ENCODE results near the gene CCDC3.

The CCDC3 gene

GRCh38 chr10:12961416-12962205 is 39.9 kb downstream of the CCDC3 start:
- DNase-seq (ENCODE audit: low spot score): no peak

- no peak for DNase-seq (ENCODE audit: low spot score)
Measured at GRCh38 chr10:12960941-12961340, 40.6 kb downstream of the CCDC3 start.

- no peak for DNase-seq (ENCODE audit: low spot score)
Measured at GRCh38 chr10:12960334-12960898, 41.1 kb downstream of the CCDC3 start.

DNA sequence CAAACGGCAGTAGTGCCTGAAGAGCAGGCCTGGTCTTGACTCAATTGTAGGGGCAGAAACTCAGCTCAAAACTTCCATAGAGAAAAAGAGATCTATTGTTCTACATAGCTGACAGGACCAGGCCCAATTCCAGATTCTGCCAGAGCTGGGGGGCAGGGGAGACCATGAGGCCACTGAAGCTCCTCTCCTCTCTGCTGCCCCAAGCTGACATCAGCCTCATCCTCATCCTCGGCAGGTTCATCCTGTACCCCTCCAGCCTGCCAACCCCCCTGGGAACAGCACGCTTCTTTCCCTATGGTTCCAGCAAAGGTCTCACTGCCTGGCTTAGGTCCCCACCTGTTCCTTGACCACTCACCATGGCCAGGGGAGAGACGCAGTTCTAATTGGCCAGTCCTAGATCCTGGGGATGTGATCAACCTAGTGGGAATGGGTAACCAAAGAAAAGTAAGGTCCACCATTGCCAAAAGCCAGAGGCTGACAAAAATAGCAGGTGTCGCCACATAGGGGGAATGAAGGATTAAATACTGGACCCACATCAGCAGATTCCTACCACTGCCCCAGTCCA is 42.9 kb downstream of the CCDC3 start:
- DNase-seq (ENCODE audit: low spot score): no peak

GRCh38 chr10:12957081-12957480 is 44.4 kb downstream of the CCDC3 start:
- DNase-seq (ENCODE audit: low spot score): no peak

GRCh38 chr10:12954866-12955265 is 46.6 kb downstream of the CCDC3 start:
- no peak for DNase-seq (ENCODE audit: low spot score)

- DNase-seq (ENCODE audit: low spot score): no peak
Measured at GRCh38 chr10:12950583-12951128, 50.9 kb downstream of the CCDC3 start.

- DNase-seq (ENCODE audit: low spot score): no peak
Measured at GRCh38 chr10:12949248-12949647, 52.3 kb downstream of the CCDC3 start.

GRCh38 chr10:12947741-12948140 is 53.8 kb downstream of the CCDC3 start:
- no peak for DNase-seq (ENCODE audit: low spot score)

DNA sequence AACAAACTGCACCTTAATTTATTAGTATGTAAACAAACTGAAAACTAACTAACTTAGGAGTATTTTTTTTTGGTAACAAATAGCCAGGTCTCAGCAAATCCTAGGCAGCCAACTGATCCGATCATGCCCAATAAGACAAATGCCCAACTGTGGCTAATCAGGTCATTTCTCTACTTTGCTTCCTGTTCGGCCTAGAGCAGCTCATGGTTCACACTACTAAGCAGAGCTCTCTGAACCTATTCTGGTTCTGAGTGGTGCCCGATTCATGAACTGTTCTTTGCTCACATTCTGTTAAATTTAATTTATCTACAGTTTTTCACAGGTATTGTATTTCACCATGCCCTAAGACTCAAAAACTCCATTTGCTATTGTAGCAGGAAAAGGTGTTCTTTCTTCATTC is 55.1 kb downstream of the CCDC3 start:
- DNase-seq (ENCODE audit: low spot score): no peak

DNA sequence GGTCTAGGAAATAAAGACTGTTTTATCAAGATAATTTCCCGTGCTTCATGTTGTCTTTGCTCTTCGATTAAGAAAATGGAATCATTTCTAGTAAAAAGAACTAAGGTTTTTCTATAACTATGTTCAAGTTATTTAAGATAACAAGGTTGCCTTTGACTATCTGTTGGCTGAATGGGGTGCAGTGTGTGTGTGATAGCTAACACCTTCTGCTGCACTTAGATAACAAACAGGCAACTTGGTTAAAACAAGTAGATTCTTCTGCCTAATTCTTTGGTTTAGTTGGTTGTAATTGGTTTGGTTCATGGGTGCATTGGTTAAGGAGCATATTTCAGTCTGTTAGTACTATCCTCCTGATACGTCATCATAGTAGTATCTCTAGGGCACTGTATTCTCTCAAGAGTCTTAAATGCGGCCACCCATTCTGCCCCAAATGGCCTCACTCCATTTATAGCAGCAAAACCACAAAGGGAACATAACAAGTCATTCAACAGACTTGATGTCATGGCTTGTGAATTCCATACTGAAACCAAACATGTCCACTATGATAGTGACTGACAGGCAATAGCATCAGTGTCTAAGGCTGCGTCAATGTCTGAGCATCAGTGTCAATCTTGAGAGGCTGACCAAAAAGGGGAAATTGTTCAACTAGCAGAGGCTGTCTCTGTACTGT is 55.7 kb downstream of the CCDC3 start:
- no peak for DNase-seq (ENCODE audit: low spot score)

- DNase-seq (ENCODE audit: low spot score): no peak
Measured at GRCh38 chr10:12944931-12945330, 56.6 kb downstream of the CCDC3 start.

GRCh38 chr10:12943425-12943824 is 58.1 kb downstream of the CCDC3 start:
- DNase-seq (ENCODE audit: low spot score): no peak

DNA sequence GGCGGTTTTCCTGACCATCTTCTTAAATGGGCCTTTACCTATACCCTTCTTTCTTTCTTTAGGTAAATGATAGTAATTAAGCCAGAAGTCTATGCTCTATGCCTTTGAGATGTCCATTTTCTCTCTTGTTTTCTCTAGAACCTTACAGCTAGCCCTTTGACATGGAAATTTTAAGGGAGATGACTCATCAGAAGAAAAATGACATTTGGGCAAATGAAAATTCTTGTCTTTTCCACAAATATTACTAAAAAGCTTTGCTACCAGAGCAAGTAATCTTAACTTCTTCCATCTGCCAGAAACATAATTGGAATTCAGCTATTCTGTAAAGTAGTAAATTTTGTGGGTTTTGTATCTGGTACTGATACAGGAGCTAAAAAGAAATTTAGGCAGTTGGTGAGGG is 59.5 kb downstream of the CCDC3 start:
- no peak for DNase-seq (ENCODE audit: low spot score)

- no peak for DNase-seq (ENCODE audit: low spot score)
Measured at GRCh38 chr10:12940791-12941190, 60.7 kb downstream of the CCDC3 start.

DNA sequence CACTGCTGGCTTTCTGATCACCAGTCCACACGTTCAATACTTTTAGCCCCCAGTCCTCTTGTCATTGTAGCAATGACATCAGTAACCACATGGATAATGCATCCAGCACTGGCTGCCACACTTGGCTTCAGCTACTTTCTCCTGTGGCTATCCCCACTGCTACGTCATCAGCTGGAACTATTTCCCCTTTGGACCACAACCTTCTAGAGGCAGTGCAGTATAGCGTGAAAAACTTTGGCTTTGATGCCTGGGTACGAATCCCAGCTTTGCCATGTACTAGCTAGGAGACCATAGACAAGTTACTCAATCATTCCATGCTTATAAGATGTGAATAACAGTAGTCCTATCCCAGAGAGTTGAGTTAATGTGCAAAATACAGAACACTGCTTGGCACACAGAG is 63.2 kb downstream of the CCDC3 start:
- no peak for DNase-seq (ENCODE audit: low spot score)

- no peak for DNase-seq (ENCODE audit: low spot score)
Measured at GRCh38 chr10:12937527-12937926, 64.0 kb downstream of the CCDC3 start.

- DNase-seq (ENCODE audit: low spot score): no peak
Measured at GRCh38 chr10:12934777-12935176, 66.7 kb downstream of the CCDC3 start.

GRCh38 chr10:12929381-12929780 is 72.1 kb downstream of the CCDC3 start:
- no peak for DNase-seq (ENCODE audit: low spot score)

DNA sequence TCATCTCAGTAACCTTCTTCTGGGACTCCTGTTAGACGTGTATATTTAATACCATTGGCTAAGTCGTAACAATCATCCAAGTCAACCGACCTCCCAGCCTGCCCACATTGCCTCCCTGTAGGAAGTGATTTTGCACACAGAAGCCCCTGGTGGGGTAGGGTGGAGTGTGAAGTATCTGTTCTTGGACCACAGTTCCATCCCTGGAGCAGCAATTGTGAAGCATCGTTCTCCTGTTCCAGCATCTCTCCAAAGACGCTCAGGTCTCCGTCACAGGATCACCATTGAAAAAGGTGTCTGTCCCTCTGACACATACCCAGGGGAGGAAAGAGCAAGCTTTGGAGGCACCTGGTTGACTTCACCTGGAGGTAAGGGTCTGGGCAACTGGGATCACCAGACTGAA is 72.9 kb downstream of the CCDC3 start:
- DNase-seq (ENCODE audit: low spot score): no peak

- no peak for DNase-seq (ENCODE audit: low spot score)
Measured at GRCh38 chr10:12927896-12928295, 73.6 kb downstream of the CCDC3 start.

DNA sequence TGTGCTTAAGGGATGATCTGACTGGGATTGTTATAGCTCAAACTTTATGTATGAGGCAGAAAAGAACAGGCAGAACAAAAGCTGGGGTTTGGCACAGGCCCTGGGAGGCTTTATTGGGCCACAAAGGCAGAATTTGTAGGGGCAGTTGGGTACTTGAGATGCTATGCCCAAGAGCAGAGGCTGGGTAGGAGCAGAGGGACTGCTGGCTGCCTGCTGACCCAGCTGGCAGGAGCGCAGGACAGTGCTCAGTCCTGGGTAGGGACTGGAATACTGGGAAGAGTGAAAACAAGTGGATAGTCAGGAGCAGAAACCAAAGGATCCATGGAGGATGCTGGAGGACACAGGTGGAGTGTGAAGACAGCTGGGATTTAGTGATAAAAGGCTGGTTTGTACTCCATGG is 75.7 kb downstream of the CCDC3 start:
- no peak for DNase-seq (ENCODE audit: low spot score)

- DNase-seq (ENCODE audit: low spot score): no peak
Measured at GRCh38 chr10:12924911-12925310, 76.6 kb downstream of the CCDC3 start.

All from HuH-7 (cell line).